ENCODE measurements around the gene UTP25.
A peak's percentile ranks its signal among the peaks of the same experiment; 100 is the strongest.
"Not testable (repeated sequence)": the region's sequence is repeated elsewhere in the genome, so short reads cannot be mapped to it uniquely, and the experiment has no call there.

UTP25 gene

GRCh38 chr1:209896346-209896745 is 68.6 kb downstream of the UTP25 start:
- peak; percentile 62 for DNase-seq (ENCODE audit: low spot score)

- DNase-seq (ENCODE audit: low spot score), result not testable (repeated sequence)
Measured at GRCh38 chr1:209898271-209898670, 70.5 kb downstream of the UTP25 start.

DNA sequence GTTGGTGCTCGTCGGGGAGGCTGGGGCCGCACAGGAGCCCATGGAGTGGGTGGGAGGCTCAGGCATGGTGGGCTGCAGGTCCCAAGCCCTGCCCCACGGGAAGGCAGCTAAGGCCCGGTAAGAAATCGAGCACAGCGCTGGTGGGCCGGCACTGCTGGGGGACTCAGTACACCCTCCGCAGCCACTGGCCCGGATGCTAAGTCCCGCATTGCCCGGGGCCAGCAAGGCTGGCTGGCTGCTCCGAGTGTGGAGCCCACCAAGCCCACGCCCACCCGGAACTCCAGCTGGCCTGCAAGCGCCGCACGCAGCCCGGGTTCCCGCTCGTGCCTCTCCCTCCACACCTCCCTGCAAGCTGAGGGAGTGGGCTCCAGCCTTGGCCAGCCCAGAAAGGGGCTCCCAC is 71.1 kb downstream of the UTP25 start:
- not testable (repeated sequence) for DNase-seq (ENCODE audit: low spot score)

DNA sequence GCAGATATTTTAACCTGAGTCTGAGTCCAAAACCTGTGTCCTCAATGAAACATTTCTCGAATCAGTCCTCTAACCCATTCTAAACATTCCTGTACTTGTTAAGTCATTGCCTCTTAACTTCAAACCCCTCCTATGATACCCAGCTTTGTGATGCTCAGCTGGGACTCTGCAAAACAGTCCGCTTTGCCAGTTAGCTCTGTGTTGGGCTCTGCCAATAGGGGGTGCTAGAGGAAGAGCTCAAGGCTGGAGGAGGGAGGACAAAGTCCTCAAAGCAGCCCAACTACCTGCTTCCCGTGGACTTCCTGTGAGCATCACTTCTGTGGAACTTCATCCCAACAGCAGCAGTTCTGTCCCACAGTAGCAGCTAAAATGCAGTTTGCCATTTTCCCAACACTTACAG is 72.2 kb downstream of the UTP25 start:
- DNase-seq (ENCODE audit: low spot score), result peak; percentile 74

- peak; percentile 35 for DNase-seq (ENCODE audit: low spot score)
Measured at GRCh38 chr1:209900734-209901133, 73.0 kb downstream of the UTP25 start.

- DNase-seq (ENCODE audit: low spot score), result no peak
Measured at GRCh38 chr1:209901211-209901610, 73.4 kb downstream of the UTP25 start.

GRCh38 chr1:209904774-209905173 is 77.0 kb downstream of the UTP25 start:
- not testable (repeated sequence) for DNase-seq (ENCODE audit: low spot score)

All from cerebellar cortex (tissue), 1 donor.